Endodermal cell (in vitro differentiated cells): Measurements from ENCODE around the gene ZNF324B. TPM values are rescaled to one million over a fixed set of nuclear protein-coding genes. Genes with fewer than 3 reads are reported as not detected.
A peak's percentile ranks its signal among the peaks of the same experiment; 100 is the strongest.

Source experiments
- DNase-seq: peaks from one replicate; pipeline ENCODE4 v3.0.0-alpha.2; 2017
- H3K27ac ChIP-seq: 2 replicates; pipeline ENCODE4 v1.5.1; 2013; ENCODE audit warnings: mild to moderate bottlenecking, low read depth, low read length, moderate library complexity
- H3K27me3 ChIP-seq: 2 replicates; pipeline ENCODE4 v1.6.1; 2013; ENCODE audit warnings: mild to moderate bottlenecking, low read length, moderate library complexity; ENCODE audit not compliant: insufficient read depth, control insufficient read depth, poor library complexity, severe bottlenecking
- H3K36me3 ChIP-seq: 2 replicates; pipeline ENCODE4 v1.7.0; 2013; ENCODE audit warnings: mild to moderate bottlenecking, low read length, moderate library complexity; ENCODE audit not compliant: control insufficient read depth, insufficient read depth
- H3K4me1 ChIP-seq: one replicate; pipeline ENCODE4 v1.7.0; 2013; ENCODE audit warnings: low read length; ENCODE audit not compliant: control insufficient read depth, insufficient read depth
- H3K4me3 ChIP-seq: 2 replicates; pipeline ENCODE4 v1.5.1; 2013; ENCODE audit warnings: mild to moderate bottlenecking, low read length, moderate library complexity
- H3K9ac ChIP-seq: 2 replicates; pipeline ENCODE4 v1.6.1; 2013; ENCODE audit warnings: mild to moderate bottlenecking, low read length, moderate library complexity; ENCODE audit not compliant: poor library complexity, severe bottlenecking; ENCODE audit errors: extremely low read depth
- H3K9me3 ChIP-seq: 2 replicates; pipeline ENCODE4 v1.6.1; 2013; ENCODE audit warnings: mild to moderate bottlenecking, low read length, moderate library complexity; ENCODE audit not compliant: control insufficient read depth
- H3K27ac Mint-ChIP-seq: 2 replicates; pipeline ENCODE4 v1.8.0; 2020; ENCODE audit warnings: mixed read lengths
- H3K27me3 Mint-ChIP-seq: 2 replicates; pipeline ENCODE4 v1.8.0; 2021; ENCODE audit warnings: mild to moderate bottlenecking, mixed read lengths; ENCODE audit not compliant: insufficient read depth
- H3K36me3 Mint-ChIP-seq: 2 replicates; pipeline ENCODE4 v1.8.0; 2020; ENCODE audit warnings: low read depth, mixed read lengths
- H3K4me1 Mint-ChIP-seq: 2 replicates; pipeline ENCODE4 v1.8.0; 2020; ENCODE audit warnings: mixed read lengths
- H3K4me3 Mint-ChIP-seq: 2 replicates; pipeline ENCODE4 v1.8.0; 2020; ENCODE audit warnings: mild to moderate bottlenecking, moderate library complexity, mixed read lengths
- H3K9me3 Mint-ChIP-seq: 2 replicates; pipeline ENCODE4 v1.8.0; 2020; ENCODE audit warnings: mild to moderate bottlenecking, mixed read lengths
- WGBS, 2 experiments: methylation state at CpG; one replicate each; pipeline versions ENCODE4 v1.1.5 to v1.1.7; 2013; ENCODE audit warnings: missing lambda C conversion rate in 2 of 2, mixed read lengths in 1 of 2; ENCODE audit not compliant: insufficient coverage in 1 of 2, insufficient read length in 1 of 2; 5-methylcytosine and 5-hydroxymethylcytosine counted together
- total RNA-seq, 2 donors: library from RNA; stranded (reverse); fragmentation: NEBNext Ultra II Directional in 1 of 2; extraction: Animal tissue kit (Norgen Biotek cat#: 25700) in 1 of 2; gene quantifications; 2 replicates in 1 of 2; 3 replicates in 1 of 2; pipeline ENCODE4 v1.2.1, GENCODE V29; 2021
- TF ChIP-seq, protein P1 (sequence below): fragments of 200-600 bp; sonication (generic); conservative IDR thresholded peaks from 2 replicates; pipeline ENCODE4 v1.5.0; 2021; ENCODE audit warnings: antibody characterized with exemption, mild to moderate bottlenecking

ZNF324B gene
- total RNA-seq, 2 donors from 2014 or later: 5.4 to 6.0 TPM

DNA sequence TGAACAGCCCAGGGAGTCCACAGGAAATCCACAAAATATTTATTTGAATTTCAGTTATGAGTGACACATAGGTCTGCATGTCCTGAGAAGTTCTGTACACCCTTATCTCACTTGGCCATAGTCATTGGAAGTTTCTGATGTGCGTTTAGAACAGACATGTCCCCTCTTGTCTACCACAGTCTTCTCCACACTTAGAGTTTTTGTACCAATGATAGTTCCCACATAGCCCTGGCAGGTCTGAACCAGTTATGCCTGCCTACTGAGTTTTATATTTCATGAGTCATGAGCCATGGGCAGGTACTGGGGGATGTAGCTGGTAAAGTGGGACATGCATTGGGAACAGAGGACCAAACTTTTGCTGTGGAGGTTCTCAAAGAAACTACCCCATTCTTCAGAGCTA, 22.8 kb upstream of the ZNF324B start:
- Histone ChIP-seq H3K36me3 (peaks cover 18% of the 10 kb centered on the region), H3K27me3 (no peaks in the 10 kb centered on the region), H3K4me3 (no peak overlapping the region), H3K4me1 (no peaks in the 10 kb centered on the region), H3K9ac (no peak overlapping the region), H3K9me3 (peaks cover 55% of the 10 kb centered on the region), H3K27ac (no peak overlapping the region)
- Mint-ChIP-seq H3K4me3 (no peak overlapping the region), H3K36me3 (peaks cover 27% of the 10 kb centered on the region), H3K27ac (no peak overlapping the region), H3K9me3 (peaks cover 63% of the 10 kb centered on the region), H3K27me3 (peaks cover 18% of the 10 kb centered on the region), H3K4me1 (no peaks in the 10 kb centered on the region)
- 75% methylated on average over 1 of the region's 1 CpG; no CpG with 5 or more reads in 1 of the 2 experiments for WGBS, 2 experiments
- TF ChIP-seq, protein P1, sequence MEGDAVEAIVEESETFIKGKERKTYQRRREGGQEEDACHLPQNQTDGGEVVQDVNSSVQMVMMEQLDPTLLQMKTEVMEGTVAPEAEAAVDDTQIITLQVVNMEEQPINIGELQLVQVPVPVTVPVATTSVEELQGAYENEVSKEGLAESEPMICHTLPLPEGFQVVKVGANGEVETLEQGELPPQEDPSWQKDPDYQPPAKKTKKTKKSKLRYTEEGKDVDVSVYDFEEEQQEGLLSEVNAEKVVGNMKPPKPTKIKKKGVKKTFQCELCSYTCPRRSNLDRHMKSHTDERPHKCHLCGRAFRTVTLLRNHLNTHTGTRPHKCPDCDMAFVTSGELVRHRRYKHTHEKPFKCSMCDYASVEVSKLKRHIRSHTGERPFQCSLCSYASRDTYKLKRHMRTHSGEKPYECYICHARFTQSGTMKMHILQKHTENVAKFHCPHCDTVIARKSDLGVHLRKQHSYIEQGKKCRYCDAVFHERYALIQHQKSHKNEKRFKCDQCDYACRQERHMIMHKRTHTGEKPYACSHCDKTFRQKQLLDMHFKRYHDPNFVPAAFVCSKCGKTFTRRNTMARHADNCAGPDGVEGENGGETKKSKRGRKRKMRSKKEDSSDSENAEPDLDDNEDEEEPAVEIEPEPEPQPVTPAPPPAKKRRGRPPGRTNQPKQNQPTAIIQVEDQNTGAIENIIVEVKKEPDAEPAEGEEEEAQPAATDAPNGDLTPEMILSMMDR: no peak
- no peak for DNase-seq

DNA sequence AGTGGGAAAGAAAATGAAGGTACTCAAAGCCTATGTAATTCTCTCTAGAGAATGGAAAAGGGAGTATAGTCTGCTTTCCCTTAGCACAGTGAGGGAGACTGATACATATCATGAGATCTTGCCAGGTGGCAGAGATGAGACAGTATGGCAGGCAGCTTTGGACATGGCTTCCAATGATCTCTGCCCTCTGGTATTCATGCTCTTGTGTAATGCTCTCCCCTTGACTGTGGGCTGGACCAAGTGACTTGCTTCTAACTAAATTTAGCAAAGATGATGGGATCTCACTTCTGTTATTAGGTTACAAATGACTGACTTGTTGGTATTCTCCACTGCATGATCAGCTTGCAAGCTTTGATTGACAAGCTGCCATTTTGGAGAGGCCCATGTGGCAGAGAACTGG, 21.7 kb upstream of the ZNF324B start:
- H3K9ac ChIP-seq: no peak overlapping the region
- Mint-ChIP-seq H3K27me3 (peaks cover 18% of the 10 kb centered on the region), H3K4me1 (no peaks in the 10 kb centered on the region), H3K4me3 (no peak overlapping the region), H3K9me3 (peaks cover 73% of the 10 kb centered on the region), H3K27ac (no peak overlapping the region), H3K36me3 (peaks cover 37% of the 10 kb centered on the region)
- no peaks in the 10 kb centered on the region for H3K27me3 ChIP-seq
- TF ChIP-seq, protein P1: no peak
- DNase-seq: no peak
- peaks cover 66% of the 10 kb centered on the region for H3K9me3 ChIP-seq
- peaks cover 29% of the 10 kb centered on the region for H3K36me3 ChIP-seq
- peak overlapping the region; percentile 22 for H3K4me3 ChIP-seq
- no peak overlapping the region for H3K27ac ChIP-seq
- no peaks in the 10 kb centered on the region for H3K4me1 ChIP-seq

DNA sequence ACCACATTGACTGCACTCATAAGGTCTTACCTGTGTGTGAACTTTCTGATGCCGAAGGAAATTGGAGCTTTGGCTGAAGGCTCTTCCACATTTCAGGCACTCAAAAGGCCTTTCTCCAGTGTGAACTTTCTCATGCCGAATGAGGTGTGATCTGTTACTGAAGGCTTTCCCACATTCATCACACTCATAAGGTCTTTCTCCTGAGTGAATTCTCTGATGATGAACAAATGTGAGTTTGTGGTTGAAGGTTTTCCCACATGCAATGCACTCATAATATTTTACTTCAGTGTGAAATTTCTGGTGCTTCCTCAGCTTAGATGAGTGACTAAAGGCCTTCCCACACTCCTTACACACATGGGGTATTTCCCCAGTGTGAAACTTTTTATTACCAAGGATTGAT, 17.2 kb upstream of the ZNF324B start:
- H3K27me3 ChIP-seq: no peaks in the 10 kb centered on the region
- H3K27ac ChIP-seq: no peak overlapping the region
- H3K9me3 ChIP-seq: peaks cover 99% of the 10 kb centered on the region
- Mint-ChIP-seq H3K4me1 (no peaks in the 10 kb centered on the region), H3K27ac (no peak overlapping the region), H3K36me3 (peaks cover 72% of the 10 kb centered on the region), H3K9me3 (peaks cover 95% of the 10 kb centered on the region), H3K4me3 (no peak overlapping the region), H3K27me3 (peaks cover 18% of the 10 kb centered on the region)
- peak overlapping the region; percentile 66 for H3K4me3 ChIP-seq
- DNase-seq: no peak
- no peaks in the 10 kb centered on the region for H3K4me1 ChIP-seq
- TF ChIP-seq, protein P1: no peak
- H3K36me3 ChIP-seq: peaks cover 52% of the 10 kb centered on the region
- H3K9ac ChIP-seq: no peak overlapping the region
- WGBS, 2 experiments: 98 to 100% methylated on average over 1 to 2 of the region's 2 CpGs
